Memory B cell (primary cell): ENCODE results near the gene HDAC6.
"Not testable (repeated sequence)": the region's sequence is repeated elsewhere in the genome, so short reads cannot be mapped to it uniquely, and the experiment has no call there.

Experiments used
- ATAC-seq: fragments of 150-1000 bp; cut with Tn5 transposase; 2 replicates; pipeline ENCODE4 v1.10.0; 2021; ENCODE audit warnings: low read depth, mild to moderate bottlenecking, moderate library complexity
- DNase-seq, 2 donors: peaks; one replicate each; pipeline ENCODE4 v3.0.0; 2022; ENCODE audit warnings: low spot score in 2 of 2
- H3K27ac Mint-ChIP-seq: one replicate; pipeline ENCODE4 v1.8.0; 2022; ENCODE audit warnings: mild to moderate bottlenecking, moderate library complexity, mixed read lengths
- H3K27me3 Mint-ChIP-seq: one replicate; pipeline ENCODE4 v1.8.0; 2022; ENCODE audit warnings: mixed read lengths
- H3K36me3 Mint-ChIP-seq: one replicate; pipeline ENCODE4 v1.8.0; 2022; ENCODE audit warnings: mild to moderate bottlenecking, mixed read lengths
- H3K4me1 Mint-ChIP-seq: one replicate; pipeline ENCODE4 v1.8.0; 2022; ENCODE audit warnings: mixed read lengths
- H3K4me3 Mint-ChIP-seq: one replicate; pipeline ENCODE4 v1.8.0; 2022; ENCODE audit warnings: mild to moderate bottlenecking, moderate library complexity, mixed read lengths
- H3K9me3 Mint-ChIP-seq: one replicate; pipeline ENCODE4 v1.8.0; 2022; ENCODE audit warnings: mixed read lengths

Gene HDAC6

DNA sequence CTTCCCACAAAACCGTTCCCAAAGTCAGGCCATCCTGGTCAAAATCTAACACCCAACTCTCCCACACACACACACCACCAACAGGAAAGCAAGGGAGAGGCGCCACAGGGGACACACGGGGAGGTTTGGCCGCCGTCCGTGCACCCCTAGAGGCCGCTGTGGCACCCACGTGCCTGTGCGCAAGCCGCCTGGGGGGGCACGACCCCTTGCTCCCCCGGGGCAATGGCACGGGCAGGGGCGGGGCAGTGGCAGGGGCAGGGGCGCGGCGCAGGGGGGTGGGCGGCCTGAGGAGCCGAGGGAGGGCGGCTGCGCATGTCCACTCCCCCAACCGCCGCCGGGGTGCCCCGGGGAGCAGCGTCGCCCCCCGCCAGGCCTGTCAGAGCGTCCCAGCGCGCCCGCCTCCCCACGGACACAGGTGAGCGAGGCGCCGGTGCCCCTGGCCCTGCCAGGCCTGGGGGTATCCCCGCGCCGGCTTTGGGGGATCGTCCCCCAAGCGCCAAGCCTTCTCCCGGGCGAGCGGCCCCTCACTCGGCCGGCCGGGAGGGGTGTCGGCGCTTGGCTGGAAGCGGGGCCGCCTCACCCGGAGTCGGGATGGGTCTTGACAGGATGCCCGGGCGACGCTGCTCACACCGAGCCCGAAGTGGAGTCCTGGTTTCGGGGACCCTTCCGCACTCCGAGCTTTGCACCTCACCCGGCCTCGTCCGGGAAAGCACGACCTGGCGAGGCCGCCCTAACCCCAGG, 24.4 kb downstream of the HDAC6 start, which contains the start of gene ERAS:
TSS of gene ERAS (plus strand) at position 379 of the 741 bp plus-strand sequence. CDS start 2,611 bp downstream, outside the sequence.
- no peaks in the 10 kb centered on the region for H3K4me1 Mint-ChIP-seq
- H3K27ac Mint-ChIP-seq, result no peak within 1 kb of the TSS
- ATAC-seq, result peak; percentile 71

DNA sequence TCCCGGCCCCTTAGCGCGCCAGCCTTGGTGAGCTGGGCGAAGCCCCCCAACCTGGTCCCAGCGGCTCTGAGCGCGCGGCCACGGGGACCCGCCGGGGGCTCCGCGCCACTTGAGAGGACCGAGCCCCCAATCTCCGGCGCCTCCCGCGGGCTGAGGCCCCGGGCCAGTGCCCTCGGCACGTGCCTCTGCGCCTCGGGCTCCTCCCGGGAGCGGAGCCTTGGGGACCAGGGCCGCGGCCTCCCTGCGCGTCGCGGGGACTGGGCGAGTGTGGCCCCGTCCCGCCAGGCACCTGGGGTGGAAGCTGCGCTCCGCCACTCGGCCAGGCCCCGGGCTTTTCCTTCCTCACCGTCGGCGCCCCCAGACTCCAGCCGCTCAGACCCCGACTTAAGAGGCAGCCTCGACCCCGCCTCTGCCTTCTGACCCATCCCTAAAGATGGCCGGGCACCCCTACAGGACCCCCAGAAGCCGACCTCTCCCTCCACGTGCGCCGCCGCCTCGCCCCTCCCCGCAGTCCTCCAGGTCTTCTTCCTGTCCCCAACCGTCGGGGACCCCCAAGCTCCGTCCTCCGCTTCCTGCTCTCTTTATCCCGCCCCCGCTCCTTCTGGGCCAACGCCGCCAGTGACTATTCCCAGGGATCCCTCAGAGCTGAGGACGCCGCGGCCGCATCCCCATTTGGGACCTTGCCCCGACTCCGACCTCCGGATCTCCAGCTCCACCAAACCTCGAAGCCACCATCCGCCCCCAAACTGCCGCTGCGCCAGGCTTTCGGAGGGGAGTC, 25.2 kb downstream of the HDAC6 start:
- peak overlapping the region; percentile 55 for H3K4me3 Mint-ChIP-seq

More for the DNA sequence above, 24.4 kb downstream of the HDAC6 start, which contains the start of gene ERAS:
- DNase-seq, result no peak
- Mint-ChIP-seq H3K9me3 (no peaks in the 10 kb centered on the region), H3K36me3 (peaks cover 20% of the 10 kb centered on the region), H3K27me3 (peaks cover 12% of the 10 kb centered on the region), H3K4me3 (peak within 1 kb of the TSS; percentile 55)

DNA sequence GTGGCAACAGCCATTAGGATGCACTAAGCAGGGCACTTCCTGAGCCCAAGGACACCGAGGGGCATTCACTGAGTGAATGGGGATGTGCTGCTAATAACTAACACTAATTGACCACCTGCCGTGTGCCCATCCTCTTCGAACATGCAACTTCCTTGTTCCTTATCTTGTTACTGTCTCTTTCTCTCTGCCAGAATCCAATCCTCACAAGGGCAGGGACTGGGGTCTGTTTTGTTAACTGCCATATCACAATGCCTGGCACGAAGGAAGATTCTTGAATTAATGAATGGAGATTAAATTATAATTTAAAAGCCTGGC, 25.7 kb downstream of the HDAC6 start:
- H3K4me3 Mint-ChIP-seq, result peak overlapping the region; percentile 55
- no peak overlapping the region for H3K27ac Mint-ChIP-seq
- no peaks in the 10 kb centered on the region for H3K9me3 Mint-ChIP-seq
- H3K4me1 Mint-ChIP-seq, result no peaks in the 10 kb centered on the region
- peaks cover 16% of the 10 kb centered on the region for H3K36me3 Mint-ChIP-seq
- ATAC-seq (no peak), DNase-seq (no peak)
- H3K27me3 Mint-ChIP-seq, result peaks cover 12% of the 10 kb centered on the region

More for the DNA sequence above, 25.2 kb downstream of the HDAC6 start:
- Mint-ChIP-seq H3K36me3 (peaks cover 17% of the 10 kb centered on the region), H3K4me1 (no peaks in the 10 kb centered on the region), H3K27ac (no peak overlapping the region), H3K27me3 (peaks cover 12% of the 10 kb centered on the region), H3K9me3 (no peaks in the 10 kb centered on the region)
- ATAC-seq (peak; percentile 19), DNase-seq (no peak)

DNA sequence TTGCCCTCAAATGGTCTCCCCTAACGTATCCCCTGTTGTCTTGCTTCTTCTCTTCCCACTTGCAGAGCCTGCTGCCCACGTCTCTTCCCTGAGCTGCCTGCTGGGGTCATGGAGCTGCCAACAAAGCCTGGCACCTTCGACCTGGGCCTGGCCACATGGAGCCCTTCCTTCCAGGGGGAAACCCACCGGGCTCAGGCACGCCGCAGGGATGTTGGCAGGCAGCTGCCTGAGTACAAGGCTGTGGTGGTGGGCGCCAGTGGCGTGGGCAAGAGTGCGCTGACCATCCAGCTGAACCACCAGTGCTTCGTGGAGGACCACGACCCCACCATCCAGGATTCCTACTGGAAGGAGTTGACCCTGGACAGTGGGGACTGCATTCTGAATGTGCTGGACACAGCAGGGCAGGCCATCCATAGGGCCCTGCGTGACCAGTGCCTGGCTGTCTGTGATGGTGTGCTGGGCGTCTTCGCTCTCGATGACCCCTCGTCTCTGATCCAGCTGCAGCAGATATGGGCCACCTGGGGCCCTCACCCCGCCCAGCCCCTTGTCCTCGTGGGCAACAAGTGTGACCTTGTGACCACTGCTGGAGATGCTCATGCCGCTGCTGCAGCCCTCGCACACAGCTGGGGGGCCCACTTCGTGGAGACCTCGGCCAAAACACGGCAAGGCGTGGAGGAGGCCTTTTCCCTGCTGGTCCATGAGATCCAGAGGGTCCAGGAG, 27.3 kb downstream of the HDAC6 start:
- peaks cover under 1% of the 10 kb centered on the region for H3K4me1 Mint-ChIP-seq
- DNase-seq (no peak), ATAC-seq (no peak)
- no peak overlapping the region for H3K4me3 Mint-ChIP-seq
- H3K27me3 Mint-ChIP-seq, result peaks cover 14% of the 10 kb centered on the region
- no peak overlapping the region for H3K27ac Mint-ChIP-seq
- H3K36me3 Mint-ChIP-seq, result peaks cover 16% of the 10 kb centered on the region
- H3K9me3 Mint-ChIP-seq, result no peaks in the 10 kb centered on the region

DNA sequence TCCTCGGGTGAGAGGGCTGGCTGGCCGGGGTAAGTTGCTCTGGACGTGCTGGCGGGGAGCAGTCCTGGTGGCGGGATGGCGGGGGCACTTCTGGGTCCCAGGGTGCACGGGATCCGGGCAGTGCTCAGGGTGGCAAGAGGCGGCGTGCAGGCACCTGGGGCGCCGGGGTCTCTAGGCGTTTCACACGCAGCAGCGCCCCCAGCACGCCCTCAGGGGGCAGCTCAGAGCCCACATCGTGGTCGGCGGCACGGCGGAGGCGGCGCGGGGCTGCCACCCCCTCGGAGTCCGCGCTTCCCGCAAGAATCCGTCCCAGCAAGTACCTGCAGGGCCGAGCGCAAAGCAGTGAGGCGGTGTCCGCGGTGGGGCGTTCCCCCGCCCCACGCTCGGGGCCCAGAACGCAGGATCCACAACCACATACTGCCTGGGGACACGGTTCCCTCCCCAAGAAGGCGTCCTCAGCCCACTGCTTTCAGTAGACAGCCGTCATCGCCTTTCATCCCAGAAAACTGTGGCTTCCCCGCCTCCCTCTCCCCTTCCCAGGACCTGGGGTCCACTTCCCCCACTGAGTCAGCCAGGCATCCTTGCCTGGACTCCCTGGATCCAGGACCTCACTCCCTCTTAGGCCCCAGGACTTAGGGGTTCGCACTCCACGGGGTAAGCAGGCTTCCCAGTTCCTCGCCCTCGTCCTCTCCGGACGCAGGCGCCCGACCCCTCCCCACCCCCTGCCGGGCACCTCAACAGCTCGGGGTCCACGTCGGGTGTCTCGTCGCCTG, 29.5 kb downstream of the HDAC6 start:
- DNase-seq, result no peak
- Mint-ChIP-seq H3K4me1 (peaks cover 9% of the 10 kb centered on the region), H3K4me3 (no peak overlapping the region), H3K9me3 (no peaks in the 10 kb centered on the region), H3K27me3 (peaks cover 21% of the 10 kb centered on the region), H3K36me3 (peaks cover 5% of the 10 kb centered on the region), H3K27ac (no peak overlapping the region)
- ATAC-seq, result no peak

DNA sequence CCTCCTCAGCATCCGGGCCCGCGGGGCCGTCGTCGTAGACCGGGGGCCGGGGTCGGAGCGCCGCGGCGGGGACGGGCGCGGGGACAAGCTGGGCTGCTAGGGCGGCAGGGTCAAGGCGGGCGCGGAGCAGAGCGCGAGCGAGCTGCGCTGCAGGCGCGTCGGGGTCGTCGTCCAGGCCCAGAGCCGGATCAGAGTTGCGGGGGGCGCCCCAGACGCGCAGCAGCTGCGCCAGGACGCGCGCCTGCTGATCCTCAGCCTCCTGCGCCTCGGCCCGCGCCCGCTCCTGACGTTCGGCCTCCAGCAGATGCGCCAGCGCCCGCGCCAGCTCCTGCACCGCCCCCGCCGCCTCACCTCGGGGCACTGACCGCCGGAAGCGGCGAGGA, 30.0 kb downstream of the HDAC6 start:
- no peaks in the 10 kb centered on the region for H3K9me3 Mint-ChIP-seq
- DNase-seq (no peak), ATAC-seq (no peak)
- H3K27ac Mint-ChIP-seq, result no peak overlapping the region
- peaks cover 5% of the 10 kb centered on the region for H3K36me3 Mint-ChIP-seq
- no peak overlapping the region for H3K4me3 Mint-ChIP-seq
- H3K27me3 Mint-ChIP-seq, result peaks cover 22% of the 10 kb centered on the region
- H3K4me1 Mint-ChIP-seq, result peaks cover 9% of the 10 kb centered on the region

DNA sequence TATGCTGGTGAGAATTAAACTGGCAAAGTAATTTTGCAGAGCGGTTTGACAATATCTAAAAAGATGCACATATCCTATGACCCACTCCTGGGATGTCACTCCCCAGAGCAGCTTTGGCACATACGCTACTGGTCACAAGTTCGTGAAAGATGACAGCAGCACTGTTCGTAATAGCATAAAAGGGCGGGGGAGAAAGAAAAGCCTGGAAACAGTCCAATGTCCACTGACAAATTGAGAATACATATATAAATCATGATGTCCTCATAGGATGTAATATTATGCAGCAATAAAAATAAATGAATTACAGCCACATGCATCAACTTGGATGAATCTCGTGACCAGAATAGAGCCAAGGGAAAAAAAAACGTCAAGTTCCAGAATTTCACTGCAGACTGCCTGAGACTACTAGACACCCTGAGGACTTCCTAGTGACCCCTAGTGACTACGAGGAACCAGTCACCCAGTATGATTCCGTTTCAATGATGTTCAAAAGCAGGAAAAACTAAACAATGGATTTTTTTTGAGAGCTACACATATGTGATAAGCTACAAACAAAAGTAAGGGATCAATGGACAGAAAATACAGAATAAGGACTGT, 31.8 kb downstream of the HDAC6 start:
- Mint-ChIP-seq H3K4me3 (no peak overlapping the region), H3K27me3 (peaks cover 16% of the 10 kb centered on the region), H3K9me3 (no peaks in the 10 kb centered on the region), H3K36me3 (no peaks in the 10 kb centered on the region), H3K4me1 (peaks cover 9% of the 10 kb centered on the region), H3K27ac (no peak overlapping the region)
- no peak for DNase-seq
- no peak for ATAC-seq

DNA sequence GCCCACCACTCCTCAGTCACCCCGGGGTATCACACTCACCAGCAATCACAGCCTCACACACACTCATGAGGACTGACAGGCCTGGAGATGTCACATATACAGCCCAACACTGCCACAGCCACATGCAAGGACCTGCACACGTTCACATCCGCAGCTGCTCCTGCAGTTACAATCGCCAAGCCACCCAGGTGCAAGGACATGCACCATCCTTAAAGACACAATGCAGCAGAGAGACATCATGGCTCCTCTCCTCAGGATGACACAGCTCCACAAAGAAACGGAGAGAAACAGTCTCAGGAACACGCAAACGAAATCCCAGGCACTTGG, 32.5 kb downstream of the HDAC6 start:
- peaks cover 9% of the 10 kb centered on the region for H3K4me1 Mint-ChIP-seq
- H3K27ac Mint-ChIP-seq, result no peak overlapping the region

DNA sequence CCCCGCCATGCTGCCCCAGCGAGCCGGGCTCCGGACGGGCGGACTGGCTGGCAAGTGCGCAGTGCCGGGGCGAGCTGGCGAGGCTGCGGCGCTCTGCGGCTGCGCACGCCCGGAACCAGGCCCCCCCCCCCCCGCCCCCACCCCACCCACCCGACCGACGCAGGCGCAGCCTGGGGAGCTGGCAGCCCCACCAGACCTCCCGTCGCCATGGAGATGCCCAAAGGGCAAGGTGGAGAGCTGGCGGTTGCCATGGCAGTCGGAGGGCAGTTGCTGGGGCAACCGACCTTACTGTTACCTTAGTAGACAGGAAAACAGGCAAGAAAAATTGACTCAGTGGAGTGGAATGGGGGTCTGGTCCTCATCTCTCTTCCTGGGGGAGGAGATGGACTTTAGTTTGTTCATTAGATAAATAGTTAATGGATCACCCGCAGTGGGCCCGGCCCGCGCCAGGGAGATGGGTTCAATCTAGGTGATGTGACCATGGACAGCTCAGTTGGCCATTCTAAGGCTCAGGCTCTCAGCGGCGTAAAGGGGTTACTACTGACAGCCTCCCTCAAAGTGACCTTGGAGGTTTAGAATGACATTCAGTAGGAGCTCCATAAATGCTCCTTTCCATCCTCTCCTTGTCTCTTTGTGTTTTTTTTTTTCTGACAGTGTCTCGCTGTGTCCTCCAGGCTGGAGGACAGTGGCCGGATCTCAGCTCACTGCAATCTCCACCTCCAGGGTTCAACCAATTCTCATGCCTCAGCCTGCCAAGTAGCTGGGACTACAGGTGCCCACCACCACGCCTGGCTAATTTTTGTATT, 33.9 kb downstream of the HDAC6 start, which contains the start of gene PCSK1N:
TSS of gene PCSK1N (minus strand) at position 87 of the 806 bp plus-strand sequence. CDS start at position 9, 78 bp downstream.
- no peaks in the 10 kb centered on the region for H3K9me3 Mint-ChIP-seq
- peaks cover 13% of the 10 kb centered on the region for H3K27me3 Mint-ChIP-seq
- no peak within 1 kb of the TSS for H3K27ac Mint-ChIP-seq
- H3K4me1 Mint-ChIP-seq, result peaks cover 9% of the 10 kb centered on the region
- DNase-seq, result no peak
- no peaks in the 10 kb centered on the region for H3K36me3 Mint-ChIP-seq
- peak; percentile 41 for ATAC-seq
- peak within 1 kb of the TSS; percentile 64 for H3K4me3 Mint-ChIP-seq

More for the DNA sequence above, 32.5 kb downstream of the HDAC6 start:
- peak; percentile 24 for ATAC-seq
- Mint-ChIP-seq H3K4me3 (peak overlapping the region; percentile 64), H3K9me3 (no peaks in the 10 kb centered on the region), H3K27me3 (peaks cover 15% of the 10 kb centered on the region), H3K36me3 (no peaks in the 10 kb centered on the region)
- no peak for DNase-seq

DNA sequence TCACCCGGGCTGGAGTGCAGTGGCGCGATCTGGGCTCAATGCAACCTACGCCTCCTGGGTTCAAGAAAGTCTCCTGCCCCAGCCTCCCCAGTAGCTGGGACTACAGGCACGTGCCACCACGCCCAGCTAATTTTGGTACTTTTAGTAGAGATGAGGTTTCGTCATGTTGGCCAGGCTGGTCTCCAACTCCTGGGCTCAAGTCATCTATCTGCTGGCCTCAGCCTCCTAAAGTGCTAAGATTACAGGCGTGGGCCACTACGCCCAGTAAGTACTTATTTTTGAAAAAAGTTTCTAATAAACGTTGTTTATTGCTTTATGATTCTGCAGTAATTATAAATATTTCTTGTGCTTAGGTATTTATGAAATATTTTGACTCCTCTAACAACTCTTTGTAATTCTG, 37.8 kb downstream of the HDAC6 start:
- H3K27me3 Mint-ChIP-seq, result peaks cover 11% of the 10 kb centered on the region
- H3K36me3 Mint-ChIP-seq, result no peaks in the 10 kb centered on the region
- no peaks in the 10 kb centered on the region for H3K9me3 Mint-ChIP-seq
- DNase-seq (no peak), ATAC-seq (no peak)
- H3K4me3 Mint-ChIP-seq, result no peak overlapping the region
- H3K27ac Mint-ChIP-seq, result no peak overlapping the region
- H3K4me1 Mint-ChIP-seq, result peaks cover 3% of the 10 kb centered on the region

DNA sequence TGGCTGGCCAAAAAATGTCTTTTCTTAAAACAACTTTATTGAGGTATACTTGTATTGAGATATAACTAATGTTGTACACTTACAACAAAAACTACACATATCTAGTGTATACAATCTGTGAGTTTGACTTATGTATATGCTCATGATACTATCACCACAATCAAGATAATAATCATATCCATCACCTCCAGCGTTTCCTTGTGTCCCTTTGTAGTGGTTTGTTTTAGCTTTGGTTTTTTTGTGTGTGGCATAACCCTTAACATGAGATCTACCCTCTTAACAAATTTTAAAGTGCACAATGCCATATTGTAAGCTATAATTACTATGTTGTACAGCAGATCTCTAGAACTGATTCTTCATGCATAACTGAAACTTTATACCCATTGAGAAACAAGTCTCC, 47.0 kb downstream of the HDAC6 start:
- DNase-seq (no peak), ATAC-seq (no peak)
- H3K4me3 Mint-ChIP-seq, result no peak overlapping the region
- H3K27me3 Mint-ChIP-seq, result peaks cover under 1% of the 10 kb centered on the region
- no peaks in the 10 kb centered on the region for H3K9me3 Mint-ChIP-seq
- no peak overlapping the region for H3K27ac Mint-ChIP-seq
- H3K4me1 Mint-ChIP-seq, result peaks cover 4% of the 10 kb centered on the region
- peaks cover 2% of the 10 kb centered on the region for H3K36me3 Mint-ChIP-seq

DNA sequence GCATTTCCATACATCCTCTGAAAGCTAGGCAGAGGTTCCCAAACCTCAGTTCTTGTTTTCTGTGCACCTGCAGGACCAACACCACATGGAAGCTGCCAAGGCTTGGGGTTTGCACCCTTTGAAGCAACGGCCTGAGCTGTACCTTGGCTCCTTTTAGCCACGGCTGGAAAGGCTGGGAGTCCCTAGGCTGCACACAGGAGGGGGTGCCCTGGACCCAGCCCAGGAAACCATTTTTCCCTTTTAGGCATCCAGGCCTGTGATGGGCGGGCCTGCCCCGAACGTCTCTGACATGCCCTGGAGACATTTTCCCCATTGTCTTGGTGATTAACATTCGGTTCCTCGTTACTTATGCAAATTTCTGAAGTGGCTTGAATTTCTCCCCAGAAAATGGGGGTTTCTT, 51.0 kb downstream of the HDAC6 start:
- ATAC-seq (no peak), DNase-seq (no peak)
- Mint-ChIP-seq H3K36me3 (peaks cover 2% of the 10 kb centered on the region), H3K27me3 (peaks cover 6% of the 10 kb centered on the region), H3K9me3 (no peaks in the 10 kb centered on the region), H3K4me3 (no peak overlapping the region), H3K27ac (no peak overlapping the region), H3K4me1 (peaks cover 7% of the 10 kb centered on the region)

DNA sequence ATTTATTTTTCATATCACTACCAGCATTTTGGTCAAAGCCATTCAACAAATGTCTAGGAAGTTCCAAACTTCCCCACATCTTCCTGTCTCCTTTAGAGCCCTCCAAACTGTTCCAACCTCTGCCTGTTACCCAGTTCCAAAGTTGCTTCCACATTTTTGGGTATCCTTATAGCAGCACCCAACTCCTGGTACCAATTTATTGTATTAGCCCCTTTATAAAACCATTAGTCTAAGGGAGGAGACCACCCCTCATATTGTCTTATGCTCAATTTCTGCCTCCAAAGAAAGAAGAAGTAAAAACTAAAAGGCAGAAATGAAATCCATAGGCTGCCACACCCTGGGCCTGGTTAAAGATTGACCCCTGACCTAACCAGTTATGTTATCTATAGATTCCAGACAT, 51.6 kb downstream of the HDAC6 start:
- not testable (repeated sequence) for H3K4me1 Mint-ChIP-seq, H3K36me3 Mint-ChIP-seq, H3K4me3 Mint-ChIP-seq, H3K9me3 Mint-ChIP-seq, H3K27me3 Mint-ChIP-seq, DNase-seq, ATAC-seq, H3K27ac Mint-ChIP-seq
